A673 (cell line): ENCODE results near the gene MTREX.

ENCODE experiments used
- CTCF ChIP-seq: fragments of 300-800, 200-600 bp; sonication (generic); conservative IDR thresholded peaks from 2 replicates; pipeline ENCODE4 v1.5.1; 2017; ENCODE audit warnings: low read depth, mild to moderate bottlenecking, antibody characterized with exemption, low read length, moderate library complexity, mixed read lengths
- EZH2 ChIP-seq: fragments of 200-600 bp; sonication (generic); IDR thresholded peaks from 2 replicates; pipeline ENCODE4 v1.6.1; 2017; ENCODE audit warnings: borderline replicate concordance, low read depth, mild to moderate bottlenecking, mixed read lengths, antibody characterized with exemption, low read length; ENCODE audit not compliant: poor library complexity, severe bottlenecking

GRCh38 chr5:55286411-55286933 is 21.3 kb upstream of the MTREX start:
- TF ChIP-seq CTCF = no peak
- no peak for TF ChIP-seq EZH2
